Left cardiac atrium (tissue), 4 donors: ENCODE results near the gene SLC1A5. TPM values are rescaled to one million over a fixed set of nuclear protein-coding genes. Genes with fewer than 3 reads are reported as not detected.
"Not testable (repeated sequence)": the region's sequence is repeated elsewhere in the genome, so short reads cannot be mapped to it uniquely, and the experiment has no call there.

Experiments
- ATAC-seq, 2 donors: fragments of 200-7000 bp; cut with Tn5 transposase; one replicate each; pipeline ENCODE4 v1.9.1; 2020; ENCODE audit warnings: mild to moderate bottlenecking in 2 of 2, moderate library complexity in 2 of 2
- DNase-seq: peaks from one replicate; pipeline ENCODE4 v3.0.0-alpha.2; 2020
- intact Hi-C, 2 donors: fragments of 100-400 bp; cut with DNase I; formaldehyde crosslinking; loops; one replicate each; pipeline versions ENCODE4 v1.14.1 to v1.15.1; 2022 to 2023
- long read RNA-seq: library from polyadenylated mRNA; unstranded; transcript quantifications from one replicate; pipeline ENCODE4 v2.0.0, GENCODE V29; 2021
- total RNA-seq, 2 donors: library from RNA; stranded (reverse); fragmentation: NEBNext Ultra II Directional; extraction: Animal tissue kit (Norgen Biotek cat#: 25700); gene quantifications; one replicate each; pipeline ENCODE4 v1.2.1, GENCODE V29; 2021
- donor health status: DM: no; HTN: yes; CAD: no.
- donor health status: DM: no; HTN: yes; CAD: no; lungs with severe emphysema.
- donor health status: DM: yes; HTN: yes; CAD: no.
- donor health status: Dilated cardiomyopathy.

Gene SLC1A5
- total RNA-seq: 10 to 100 TPM; 34.3 to 40.8 TPM
- long read RNA-seq, transcript SLC1A5-203 (8 exons, 2,882 nt): major isoform, 28 of 29 reads
- long read RNA-seq, partial matches to known transcripts: 0 of 29 reads
- long read RNA-seq, other reads (novel, unspliced or antisense): 0 of 29 reads

- intact Hi-C loops: no loop called here
- peak; percentile 91 to 95 for ATAC-seq
- peak; percentile 99 for DNase-seq
Measured at GRCh38 chr19:46788262-46788967, at the start of gene SLC1A5. Gene SLC1A5, minus strand, starts transcription at chr19:46788594. Its CDS starts 629 bp downstream, at chr19:46787965.

GRCh38 chr19:46838160-46838559 is 49.8 kb upstream of the SLC1A5 start:
- intact Hi-C loops: no loop called here
- no peak for ATAC-seq

GRCh38 chr19:46834984-46835383 is 46.6 kb upstream of the SLC1A5 start:
- intact Hi-C loops: no loop called here
- no peak for DNase-seq

More at GRCh38 chr19:46838160-46838559, 49.8 kb upstream of the SLC1A5 start:
- no peak for DNase-seq

GRCh38 chr19:46834121-46834520 is 45.7 kb upstream of the SLC1A5 start:
- ATAC-seq (no peak), DNase-seq (no peak)
- intact Hi-C loops: no loop called here

More at GRCh38 chr19:46834984-46835383, 46.6 kb upstream of the SLC1A5 start:
- ATAC-seq: no peak

GRCh38 chr19:46830864-46831263 is 42.5 kb upstream of the SLC1A5 start:
- intact Hi-C loops: no loop called here
- DNase-seq (no peak), ATAC-seq (no peak)

- ATAC-seq (no peak), DNase-seq (no peak)
- intact Hi-C loops: no loop called here
Measured at GRCh38 chr19:46828484-46828883, 40.1 kb upstream of the SLC1A5 start.

- intact Hi-C loops: no loop called here
- no peak for DNase-seq
- no peak for ATAC-seq
Measured at GRCh38 chr19:46825731-46826055, 37.3 kb upstream of the SLC1A5 start.

GRCh38 chr19:46824890-46825730 is 36.7 kb upstream of the SLC1A5 start:
- ATAC-seq (peak in 1 of 2 donors; percentile 50), DNase-seq (no peak)
- intact Hi-C loops: loop anchor here in 1 of 2 donors (5.0 kb wide), 1 partner anchor 63 kb away; no protein-coding TSS in a partner anchor

- intact Hi-C loops: loop anchor here in 1 of 2 donors (5.0 kb wide), 1 partner anchor 61 kb away; no protein-coding TSS in a partner anchor
- DNase-seq: no peak
- no peak for ATAC-seq
Measured at GRCh38 chr19:46823049-46823448, 34.7 kb upstream of the SLC1A5 start.

- not testable (repeated sequence) for ATAC-seq, DNase-seq
- intact Hi-C loops: loop anchor here in 1 of 2 donors (5.0 kb wide), 1 partner anchor 60 kb away; no protein-coding TSS in a partner anchor
Measured at GRCh38 chr19:46822410-46822787, 34.0 kb upstream of the SLC1A5 start.

GRCh38 chr19:46821512-46822409 is 33.4 kb upstream of the SLC1A5 start:
- ATAC-seq (peak; percentile 39 to 59), DNase-seq (no peak)
- intact Hi-C loops: loop anchor here in 1 of 2 donors (5.0 kb wide), 1 partner anchor 59 kb away; no protein-coding TSS in a partner anchor

GRCh38 chr19:46818812-46819211 is 30.4 kb upstream of the SLC1A5 start:
- DNase-seq (no peak), ATAC-seq (no peak)

GRCh38 chr19:46815833-46816627 is 27.6 kb upstream of the SLC1A5 start:
- ATAC-seq (no peak), DNase-seq (no peak)
- intact Hi-C loops: no loop called here

More at GRCh38 chr19:46818812-46819211, 30.4 kb upstream of the SLC1A5 start:
- intact Hi-C loops: no loop called here

- intact Hi-C loops: no loop called here
- peak; percentile 62 to 78 for ATAC-seq
Measured at GRCh38 chr19:46813839-46814358, 25.5 kb upstream of the SLC1A5 start.

GRCh38 chr19:46812977-46813838 is 24.8 kb upstream of the SLC1A5 start:
- intact Hi-C loops: no loop called here
- ATAC-seq (peak; percentile 70 to 86), DNase-seq (peak; percentile 55)

More at GRCh38 chr19:46813839-46814358, 25.5 kb upstream of the SLC1A5 start:
- peak; percentile 76 for DNase-seq

GRCh38 chr19:46809534-46810272 is 21.3 kb upstream of the SLC1A5 start:
- ATAC-seq (no peak), DNase-seq (no peak)
- intact Hi-C loops: no loop called here
